GM19025 (cell line): ENCODE data around the gene SLC37A4.
"Not testable (repeated sequence)": the region's sequence is repeated elsewhere in the genome, so short reads cannot be mapped to it uniquely, and the experiment has no call there.

Experiments
- ATAC-seq: cut with Tn5 transposase; IDR thresholded peaks from one replicate; pipeline ENCODE4 v1.9.1; 2021; ENCODE audit warnings: mild to moderate bottlenecking, low read depth, moderate library complexity; ENCODE audit not compliant: unreplicated experiment

Gene SLC37A4

GRCh38 chr11:119030329-119031047 lies at the start of gene SLC37A4:
Gene SLC37A4, minus strand, starts transcription at chr11:119030877.
- ATAC-seq = peak; percentile 84

- ATAC-seq = no peak
These were observed 48.2 kb upstream of the SLC37A4 start for GRCh38 chr11:119078675-119079420.

- no peak for ATAC-seq
These were observed 47.2 kb upstream of the SLC37A4 start for GRCh38 chr11:119077839-119078238.

GRCh38 chr11:119067371-119068222 lies 36.9 kb upstream of the SLC37A4 start, which contains the start of gene VPS11:
Gene VPS11, plus strand, starts transcription at chr11:119067818. Its CDS starts 6 bp downstream, at chr11:119067824.
- ATAC-seq = peak; percentile 94

GRCh38 chr11:119065369-119065768 lies 34.7 kb upstream of the SLC37A4 start:
- no peak for ATAC-seq

- no peak for ATAC-seq
These were observed 32.1 kb upstream of the SLC37A4 start for GRCh38 chr11:119062779-119063178.

- ATAC-seq = no peak
These were observed 30.6 kb upstream of the SLC37A4 start for GRCh38 chr11:119061256-119061655.

GRCh38 chr11:119059128-119059527 lies 28.5 kb upstream of the SLC37A4 start:
- not testable (repeated sequence) for ATAC-seq

GRCh38 chr11:119057000-119057769 lies 26.5 kb upstream of the SLC37A4 start, which contains the start of gene HYOU1:
Gene HYOU1, minus strand, starts transcription at chr11:119057205. Its CDS starts 1,045 bp downstream, at chr11:119056160.
- peak; percentile 89 for ATAC-seq

GRCh38 chr11:119056421-119056999 lies 25.8 kb upstream of the SLC37A4 start:
- no peak for ATAC-seq

GRCh38 chr11:119055901-119056300 lies 25.2 kb upstream of the SLC37A4 start:
- ATAC-seq = no peak

- no peak for ATAC-seq
These were observed 23.7 kb upstream of the SLC37A4 start for GRCh38 chr11:119054418-119054817.

GRCh38 chr11:119052163-119052814 lies 21.6 kb upstream of the SLC37A4 start:
- ATAC-seq = no peak

- ATAC-seq = peak; percentile 68
These were observed 20.9 kb upstream of the SLC37A4 start for GRCh38 chr11:119051440-119052162.

- ATAC-seq = no peak
These were observed 18.4 kb upstream of the SLC37A4 start for GRCh38 chr11:119049081-119049480.

- ATAC-seq = no peak
These were observed 18.0 kb upstream of the SLC37A4 start for GRCh38 chr11:119048644-119049043.

- no peak for ATAC-seq
These were observed 16.5 kb upstream of the SLC37A4 start for GRCh38 chr11:119047205-119047604.

GRCh38 chr11:119046489-119046888 lies 15.8 kb upstream of the SLC37A4 start:
- no peak for ATAC-seq
